ENCODE results near the gene MRPL20. TPM values are rescaled to one million over a fixed set of nuclear protein-coding genes. Genes with fewer than 3 reads are reported as not detected.
"Not testable (repeated sequence)": the region's sequence is repeated elsewhere in the genome, so short reads cannot be mapped to it uniquely, and the experiment has no call there.

The MRPL20 gene
- total RNA-seq, 4 donors from 2014 or later: 93.6 to 119 (median 109) TPM

DNA sequence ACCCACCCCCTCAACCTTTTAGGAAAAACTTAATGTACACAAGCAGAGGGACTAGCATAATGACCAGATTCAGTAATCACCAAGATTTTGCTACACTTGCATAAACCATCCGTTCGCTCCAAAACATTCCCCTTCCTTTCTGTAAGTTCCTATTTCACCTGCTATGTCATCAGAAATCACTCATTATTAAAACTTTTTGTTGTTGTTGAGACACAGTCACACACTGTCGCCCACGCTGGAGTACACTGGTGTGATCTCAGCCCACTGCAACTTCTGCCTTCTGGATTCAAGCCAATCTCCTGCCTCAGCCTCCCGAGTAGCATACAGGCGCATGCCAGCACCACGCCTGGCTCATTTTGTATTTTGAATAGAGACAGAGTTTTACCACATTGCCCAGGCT, 3.4 kb downstream of the MRPL20 start:
- no peaks in the 10 kb centered on the region for H3K9me3 ChIP-seq
- H3K4me1 ChIP-seq: peaks cover 44% of the 10 kb centered on the region
- TF ChIP-seq EP300 (IDR thresholded peaks at IDR 0.05) (no peak), POLR2AphosphoS5 (IDR thresholded peaks at IDR 0.05) (no peak)
- TF ChIP-seq, protein P1, sequence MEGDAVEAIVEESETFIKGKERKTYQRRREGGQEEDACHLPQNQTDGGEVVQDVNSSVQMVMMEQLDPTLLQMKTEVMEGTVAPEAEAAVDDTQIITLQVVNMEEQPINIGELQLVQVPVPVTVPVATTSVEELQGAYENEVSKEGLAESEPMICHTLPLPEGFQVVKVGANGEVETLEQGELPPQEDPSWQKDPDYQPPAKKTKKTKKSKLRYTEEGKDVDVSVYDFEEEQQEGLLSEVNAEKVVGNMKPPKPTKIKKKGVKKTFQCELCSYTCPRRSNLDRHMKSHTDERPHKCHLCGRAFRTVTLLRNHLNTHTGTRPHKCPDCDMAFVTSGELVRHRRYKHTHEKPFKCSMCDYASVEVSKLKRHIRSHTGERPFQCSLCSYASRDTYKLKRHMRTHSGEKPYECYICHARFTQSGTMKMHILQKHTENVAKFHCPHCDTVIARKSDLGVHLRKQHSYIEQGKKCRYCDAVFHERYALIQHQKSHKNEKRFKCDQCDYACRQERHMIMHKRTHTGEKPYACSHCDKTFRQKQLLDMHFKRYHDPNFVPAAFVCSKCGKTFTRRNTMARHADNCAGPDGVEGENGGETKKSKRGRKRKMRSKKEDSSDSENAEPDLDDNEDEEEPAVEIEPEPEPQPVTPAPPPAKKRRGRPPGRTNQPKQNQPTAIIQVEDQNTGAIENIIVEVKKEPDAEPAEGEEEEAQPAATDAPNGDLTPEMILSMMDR (IDR thresholded peaks at IDR 0.05): no peak
- peaks cover 49% of the 10 kb centered on the region for H3K36me3 ChIP-seq
- WGBS: 80% methylated on average over 7 of the region's 7 CpGs
- H3K27me3 ChIP-seq: no peaks in the 10 kb centered on the region
- no peak overlapping the region for H3K27ac ChIP-seq
- DNase-seq (ENCODE audit: low spot score in 2 of 2): no peak
- H3K4me3 ChIP-seq: no peak overlapping the region

GRCh38 chr1:1402901-1403392, 4.1 kb downstream of the MRPL20 start:
- peaks cover 49% of the 10 kb centered on the region for H3K36me3 ChIP-seq
- 84% methylated on average over 9 of the region's 9 CpGs for WGBS
- not testable (repeated sequence) for H3K27ac ChIP-seq; DNase-seq (ENCODE audit: low spot score in 2 of 2); H3K27me3 ChIP-seq; H3K9me3 ChIP-seq; H3K4me3 ChIP-seq
- H3K4me1 ChIP-seq: peaks cover 44% of the 10 kb centered on the region

DNA sequence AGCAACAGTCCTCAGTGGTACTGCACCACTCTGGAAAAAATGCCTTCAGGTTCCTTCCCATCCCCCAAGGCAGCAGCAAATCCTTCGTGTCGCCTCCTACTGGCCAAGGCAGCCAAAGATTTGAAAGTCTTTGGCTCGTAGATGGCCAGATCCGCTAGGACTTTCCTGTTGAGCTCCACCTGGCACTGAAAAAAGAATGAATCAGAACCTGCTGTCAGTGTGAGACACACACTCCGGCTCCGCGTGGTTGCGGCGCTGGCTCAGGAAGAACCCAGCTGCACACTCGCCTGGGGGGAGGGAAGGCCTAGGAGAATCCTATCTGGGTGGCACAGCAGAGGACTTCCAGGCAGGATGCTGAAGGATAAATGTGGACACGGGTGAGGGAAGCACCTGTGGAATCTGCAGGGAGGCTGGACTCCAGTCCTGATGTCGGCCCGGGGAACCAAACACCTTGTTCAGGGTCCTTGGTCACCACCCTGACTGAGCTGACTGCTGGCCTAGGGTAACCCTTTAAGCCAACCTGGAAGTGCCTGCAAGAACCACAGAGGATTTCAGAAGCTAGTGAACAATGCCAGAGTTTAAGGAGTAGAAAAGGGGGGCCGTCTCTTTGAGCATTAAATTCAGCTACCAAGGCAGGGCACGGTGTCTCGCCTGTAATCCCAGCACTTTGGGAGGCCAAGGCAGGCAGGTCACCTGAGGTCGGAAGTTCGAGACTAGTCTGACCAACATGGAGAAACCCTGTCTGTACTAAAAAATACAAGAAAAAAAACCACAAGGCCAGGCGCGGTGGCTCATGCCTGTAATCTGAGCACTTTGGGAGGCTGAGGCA, 4.8 kb downstream of the MRPL20 start:
- no peak for DNase-seq (ENCODE audit: low spot score in 2 of 2)
- H3K36me3 ChIP-seq: peaks cover 56% of the 10 kb centered on the region

DNA sequence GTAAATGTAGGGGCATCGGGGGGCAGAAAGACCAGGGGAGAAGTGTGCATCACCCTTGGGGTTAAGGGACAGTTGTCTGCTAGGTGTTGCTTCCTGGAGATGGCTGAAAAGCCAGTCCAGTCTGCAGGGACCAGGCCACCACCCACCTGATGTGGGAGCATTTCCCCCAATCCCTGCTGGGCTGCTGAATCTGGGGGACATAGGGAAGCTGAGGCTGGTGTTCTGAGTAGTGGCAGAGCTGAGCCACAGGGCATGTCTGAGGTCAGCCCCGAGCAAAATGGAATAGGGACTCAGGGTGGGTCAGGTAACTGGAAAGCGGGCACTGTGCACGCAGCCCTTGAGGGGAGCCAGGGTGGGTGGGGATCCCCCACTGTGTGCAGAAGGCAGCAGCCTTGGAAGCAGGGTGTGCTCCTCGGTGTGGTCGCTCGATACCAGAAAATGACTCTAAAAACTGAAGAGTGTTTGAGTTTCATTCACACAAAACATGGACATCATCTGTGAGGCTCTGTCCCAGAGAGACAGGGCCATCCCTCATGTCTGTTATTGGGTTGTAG, 5.6 kb downstream of the MRPL20 start:
- WGBS: 80% methylated on average over 7 of the region's 7 CpGs
- Histone ChIP-seq H3K4me1 (peaks cover 54% of the 10 kb centered on the region), H3K9me3 (no peaks in the 10 kb centered on the region), H3K27me3 (no peaks in the 10 kb centered on the region), H3K4me3 (no peak overlapping the region), H3K27ac (no peak overlapping the region), H3K36me3 (peaks cover 63% of the 10 kb centered on the region)
- no peak for DNase-seq (ENCODE audit: low spot score in 2 of 2)
- TF ChIP-seq POLR2A (IDR thresholded peaks at IDR 0.05) (no peak), EP300 (IDR thresholded peaks at IDR 0.05) (no peak), POLR2AphosphoS5 (IDR thresholded peaks at IDR 0.05) (no peak)
- TF ChIP-seq, protein P1 (IDR thresholded peaks at IDR 0.05): no peak

More for the DNA sequence above, 4.8 kb downstream of the MRPL20 start:
- WGBS: 60% methylated on average over 20 of the region's 20 CpGs
- Histone ChIP-seq H3K4me3 (no peak overlapping the region), H3K4me1 (peaks cover 49% of the 10 kb centered on the region), H3K9me3 (no peaks in the 10 kb centered on the region), H3K27me3 (no peaks in the 10 kb centered on the region), H3K27ac (no peak overlapping the region)
- no peak for TF ChIP-seq POLR2A (IDR thresholded peaks at IDR 0.05)
- TF ChIP-seq, protein P1 (IDR thresholded peaks at IDR 0.05): peak; percentile 4 to 57

DNA sequence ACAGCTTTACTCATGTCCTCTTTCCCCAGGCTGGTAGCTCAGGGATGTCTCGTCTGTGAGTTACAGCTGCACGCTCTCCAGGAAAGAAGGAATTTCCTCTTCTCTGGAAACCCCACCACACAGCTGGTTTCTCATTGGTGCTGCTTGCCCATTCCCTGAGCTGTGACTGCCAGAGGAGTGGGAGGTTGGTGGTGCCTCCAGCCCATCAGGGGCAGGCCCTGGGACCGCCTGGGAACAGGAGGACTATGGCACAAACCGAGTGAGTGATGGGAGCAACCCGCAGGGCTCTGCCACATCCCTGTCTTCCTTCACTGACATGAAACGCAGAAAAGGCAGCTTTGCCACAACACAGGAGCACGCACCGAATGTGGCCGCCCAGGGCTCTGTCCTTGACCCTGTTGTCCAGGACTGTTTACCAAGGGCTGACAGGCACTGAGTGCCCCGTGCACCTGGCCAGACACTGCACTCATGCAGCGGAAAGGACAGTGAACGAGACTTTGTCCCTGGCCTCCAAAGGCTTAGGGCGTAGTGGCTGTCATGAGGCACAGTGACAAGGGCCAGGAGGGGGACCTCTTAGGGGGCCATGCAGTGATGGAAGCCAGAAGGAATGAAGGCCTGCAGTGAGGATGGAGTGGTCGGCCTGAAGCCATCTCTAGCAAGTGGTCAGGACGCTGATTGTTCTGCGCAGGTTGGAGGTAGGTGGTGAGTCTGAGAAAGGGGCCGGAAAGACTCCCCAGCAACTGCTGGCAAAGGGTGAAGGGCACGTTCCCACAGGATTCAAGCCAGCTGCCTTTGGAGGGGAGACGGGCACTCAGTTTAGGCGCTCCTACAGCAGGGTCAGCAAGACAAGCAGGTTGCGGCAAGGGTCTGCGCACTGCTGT, 6.3 kb downstream of the MRPL20 start:
- H3K4me1 ChIP-seq: peaks cover 47% of the 10 kb centered on the region
- TF ChIP-seq POLR2A (IDR thresholded peaks at IDR 0.05) (no peak), POLR2AphosphoS5 (IDR thresholded peaks at IDR 0.05) (no peak), EP300 (IDR thresholded peaks at IDR 0.05) (no peak)
- TF ChIP-seq, protein P1 (IDR thresholded peaks at IDR 0.05): no peak
- no peak overlapping the region for H3K27ac ChIP-seq
- no peaks in the 10 kb centered on the region for H3K9me3 ChIP-seq
- peak overlapping the region; percentile 57 for H3K4me3 ChIP-seq
- H3K36me3 ChIP-seq: peaks cover 65% of the 10 kb centered on the region
- WGBS: 85% methylated on average over 20 of the region's 22 CpGs
- no peaks in the 10 kb centered on the region for H3K27me3 ChIP-seq
- DNase-seq (ENCODE audit: low spot score in 2 of 2): no peak

Measured in suprapubic skin (tissue), 4 donors.